Measurements from ENCODE around the gene SLC25A43. TPM values are rescaled to one million over a fixed set of nuclear protein-coding genes. Genes with fewer than 3 reads are reported as not detected.
"Not testable (repeated sequence)": the region's sequence is repeated elsewhere in the genome, so short reads cannot be mapped to it uniquely, and the experiment has no call there.

Gene SLC25A43
- polyA plus RNA-seq (2013, experiment 1 of 2): 2.4 TPM
- polyA plus RNA-seq (2013, experiment 2 of 2): 3.4 TPM

DNA sequence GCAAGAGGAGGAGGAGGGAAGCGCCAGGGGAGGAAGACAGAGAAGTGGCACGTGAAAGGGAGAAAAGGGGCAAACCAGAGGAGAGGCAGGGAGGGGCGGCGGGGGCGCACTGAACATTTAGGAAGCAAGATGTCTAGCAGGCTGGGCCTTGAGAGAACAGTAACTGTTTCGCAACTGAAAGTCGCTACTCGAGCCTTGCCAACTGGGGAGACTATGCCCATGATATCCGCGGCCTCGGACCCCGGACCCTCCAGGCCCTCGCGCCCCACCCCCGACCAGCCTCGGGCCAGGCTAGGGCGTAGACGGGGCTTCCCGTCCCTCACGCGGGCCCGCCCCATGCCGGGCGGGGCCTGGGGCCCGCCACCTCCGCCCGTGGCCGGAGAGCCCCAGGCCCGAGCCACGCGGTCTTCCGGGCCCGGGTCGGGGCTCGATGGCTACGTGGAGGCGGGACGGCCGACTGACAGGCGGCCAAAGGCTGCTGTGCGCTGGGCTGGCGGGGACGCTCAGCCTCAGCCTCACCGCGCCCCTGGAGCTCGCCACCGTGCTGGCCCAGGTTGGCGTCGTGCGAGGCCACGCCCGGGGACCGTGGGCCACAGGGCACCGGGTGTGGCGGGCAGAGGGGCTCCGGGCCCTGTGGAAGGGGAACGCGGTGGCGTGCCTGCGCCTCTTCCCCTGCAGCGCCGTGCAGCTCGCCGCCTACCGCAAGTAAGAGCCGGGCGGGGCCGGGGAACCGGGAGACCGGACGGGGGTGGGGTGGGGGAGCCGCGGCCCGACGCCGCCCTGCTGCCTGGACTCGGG is at the start of gene SLC25A43:
Gene SLC25A43 (plus strand): TSS at position 363 of the 798 bp plus-strand sequence. CDS start 68 bp downstream, at position 431.
- H3K27ac ChIP-seq (ENCODE audit: low read depth, low read length): no peak within 1 kb of the TSS
- WGBS: 1% methylated on average over 77 of the region's 77 CpGs

DNA sequence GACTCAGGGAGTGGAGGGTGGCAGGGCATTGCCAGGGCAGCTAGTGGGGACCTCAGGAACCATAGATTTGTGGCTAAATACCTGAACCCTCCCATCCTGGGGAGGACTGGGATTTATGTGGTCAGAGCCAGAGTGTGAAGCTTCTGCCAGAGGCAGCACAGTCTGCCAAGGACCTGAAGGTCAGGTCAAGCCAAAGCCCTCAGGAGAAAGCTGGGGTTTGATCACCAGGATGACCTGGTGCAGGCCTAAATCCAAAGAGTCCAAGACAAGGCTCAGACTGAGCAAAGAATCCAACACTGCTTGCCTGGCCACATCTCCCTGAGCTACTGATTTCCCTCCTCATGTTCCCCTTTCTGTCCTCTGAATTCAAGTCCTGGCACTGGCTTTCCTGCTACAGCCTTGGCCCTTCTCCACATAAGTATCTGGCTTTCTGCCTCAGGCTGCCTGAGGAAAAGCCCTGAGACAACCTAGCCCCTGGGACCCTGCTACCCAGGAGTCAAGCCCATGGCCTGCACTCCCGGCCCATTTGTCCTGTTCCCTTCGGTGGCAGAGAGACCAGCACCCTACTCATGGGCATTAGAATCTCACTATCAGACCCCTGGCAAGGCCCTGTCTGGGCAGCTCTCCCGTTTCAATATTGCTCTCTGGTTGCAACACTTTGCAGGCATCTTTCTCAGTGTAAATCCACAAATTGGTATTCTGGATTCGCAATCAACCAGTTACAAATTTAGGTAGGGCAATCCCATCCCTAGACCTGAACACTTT is 39.3 kb upstream of the SLC25A43 start:
- H3K4me1 ChIP-seq (ENCODE audit: insufficient read depth, low read length): no peaks in the 10 kb centered on the region
- no peaks in the 10 kb centered on the region for H3K27me3 ChIP-seq (ENCODE audit: insufficient read depth, low read length)
- H3K36me3 ChIP-seq (ENCODE audit: insufficient read depth, low read length): no peaks in the 10 kb centered on the region
- H3K9me3 ChIP-seq (ENCODE audit: insufficient read depth, low read depth, low read length): no peaks in the 10 kb centered on the region
- no peak overlapping the region for H3K4me3 ChIP-seq (ENCODE audit: low read length)
- H3K27ac ChIP-seq (ENCODE audit: low read depth, low read length): no peak overlapping the region
- H3K9ac ChIP-seq (ENCODE audit: low read depth, low read length): no peak overlapping the region
- 92% methylated on average over 4 of the region's 4 CpGs for WGBS

More for the DNA sequence above, at the start of gene SLC25A43:
- Histone ChIP-seq H3K4me1 (ENCODE audit: insufficient read depth, low read length) (no peaks in the 10 kb centered on the region), H3K36me3 (ENCODE audit: insufficient read depth, low read length) (no peaks in the 10 kb centered on the region), H3K4me3 (ENCODE audit: low read length) (peak within 1 kb of the TSS; percentile 58), H3K27me3 (ENCODE audit: insufficient read depth, low read length) (peaks cover 19% of the 10 kb centered on the region), H3K9me3 (ENCODE audit: insufficient read depth, low read depth, low read length) (no peaks in the 10 kb centered on the region), H3K9ac (ENCODE audit: low read depth, low read length) (peak within 1 kb of the TSS; percentile 73)

DNA sequence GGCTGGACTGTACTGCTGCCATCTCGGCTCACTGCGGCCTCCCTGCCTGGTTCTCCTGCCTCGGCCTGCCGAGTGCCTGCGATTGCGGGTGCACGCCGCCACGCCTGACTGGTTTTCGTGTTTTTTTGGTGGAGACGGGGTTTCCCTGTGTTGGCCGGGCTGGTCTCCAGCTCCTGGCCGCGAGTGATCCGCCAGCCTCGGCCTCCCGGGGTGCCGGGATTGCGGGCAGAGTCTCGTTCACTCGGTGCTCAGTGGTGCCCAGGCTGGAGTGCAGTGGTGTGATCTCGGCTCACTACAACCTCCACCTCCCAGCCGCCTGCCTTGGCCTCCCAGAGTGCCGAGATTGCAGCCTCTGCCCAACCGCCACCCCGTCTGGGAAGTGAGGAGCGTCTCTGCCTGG is 37.7 kb upstream of the SLC25A43 start:
- not testable (repeated sequence) for H3K4me3 ChIP-seq (ENCODE audit: low read length); H3K4me1 ChIP-seq (ENCODE audit: insufficient read depth, low read length); H3K27me3 ChIP-seq (ENCODE audit: insufficient read depth, low read length); H3K9me3 ChIP-seq (ENCODE audit: insufficient read depth, low read depth, low read length); H3K27ac ChIP-seq (ENCODE audit: low read depth, low read length); H3K9ac ChIP-seq (ENCODE audit: low read depth, low read length); H3K36me3 ChIP-seq (ENCODE audit: insufficient read depth, low read length)
- WGBS: 98% methylated on average over 16 of the region's 27 CpGs

GRCh38 chrX:119362074-119362473 is 37.1 kb upstream of the SLC25A43 start:
- not testable (repeated sequence) for H3K36me3 ChIP-seq (ENCODE audit: insufficient read depth, low read length); H3K4me1 ChIP-seq (ENCODE audit: insufficient read depth, low read length); H3K9ac ChIP-seq (ENCODE audit: low read depth, low read length); H3K9me3 ChIP-seq (ENCODE audit: insufficient read depth, low read depth, low read length); H3K4me3 ChIP-seq (ENCODE audit: low read length); H3K27me3 ChIP-seq (ENCODE audit: insufficient read depth, low read length); H3K27ac ChIP-seq (ENCODE audit: low read depth, low read length)
- WGBS: 96% methylated on average over 24 of the region's 24 CpGs

DNA sequence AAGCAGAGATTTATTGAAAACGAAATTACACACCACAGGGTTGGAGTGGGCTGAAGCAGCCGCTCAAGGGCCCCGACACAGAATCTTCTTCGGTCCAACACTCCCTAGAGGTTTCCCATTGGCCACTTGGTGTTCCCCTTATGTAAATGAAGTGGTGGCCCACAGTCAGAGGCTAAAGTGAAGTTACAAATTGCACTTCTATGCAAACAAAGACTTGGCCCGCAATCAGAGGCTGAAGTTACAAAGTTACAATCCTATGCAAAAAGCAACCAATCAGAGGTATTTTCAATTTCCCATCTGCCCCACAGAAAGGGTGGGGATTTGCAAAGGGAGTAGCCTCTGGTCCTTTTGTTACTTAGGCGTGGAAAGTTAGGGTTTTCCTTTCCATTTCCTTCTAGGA is 35.7 kb upstream of the SLC25A43 start:
- Histone ChIP-seq H3K36me3 (ENCODE audit: insufficient read depth, low read length) (no peaks in the 10 kb centered on the region), H3K9ac (ENCODE audit: low read depth, low read length) (no peak overlapping the region), H3K27me3 (ENCODE audit: insufficient read depth, low read length) (no peaks in the 10 kb centered on the region), H3K9me3 (ENCODE audit: insufficient read depth, low read depth, low read length) (no peaks in the 10 kb centered on the region), H3K4me1 (ENCODE audit: insufficient read depth, low read length) (no peaks in the 10 kb centered on the region), H3K27ac (ENCODE audit: low read depth, low read length) (no peak overlapping the region), H3K4me3 (ENCODE audit: low read length) (no peak overlapping the region)
- WGBS: 95% methylated on average over 5 of the region's 6 CpGs

DNA sequence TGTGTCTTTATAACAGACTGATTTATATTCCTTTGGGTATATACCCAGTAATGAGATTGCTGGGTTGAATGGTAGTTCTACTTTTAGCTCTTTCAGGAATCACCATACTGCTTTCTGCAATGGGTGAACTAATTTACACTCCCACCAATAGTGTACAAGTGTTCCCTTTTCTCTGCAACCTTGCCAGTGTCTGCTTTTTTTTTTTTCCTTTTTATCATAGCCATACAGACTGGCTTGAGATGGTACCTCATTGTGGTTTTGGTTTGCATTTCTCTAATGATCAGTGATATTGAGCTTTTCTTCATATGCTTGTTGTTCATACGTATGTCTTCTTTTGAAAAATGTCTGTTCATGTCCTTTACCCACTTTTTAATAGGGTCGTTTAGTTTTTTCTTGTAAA is 27.3 kb upstream of the SLC25A43 start:
- H3K4me3 ChIP-seq (ENCODE audit: low read length); H3K27ac ChIP-seq (ENCODE audit: low read depth, low read length); H3K27me3 ChIP-seq (ENCODE audit: insufficient read depth, low read length); H3K36me3 ChIP-seq (ENCODE audit: insufficient read depth, low read length); H3K9me3 ChIP-seq (ENCODE audit: insufficient read depth, low read depth, low read length); H3K9ac ChIP-seq (ENCODE audit: low read depth, low read length); H3K4me1 ChIP-seq (ENCODE audit: insufficient read depth, low read length): not testable (repeated sequence)
- no CpG with 5 or more reads among the region's 2 CpGs for WGBS

- Histone ChIP-seq H3K27me3 (ENCODE audit: insufficient read depth, low read length) (no peaks in the 10 kb centered on the region), H3K4me1 (ENCODE audit: insufficient read depth, low read length) (no peaks in the 10 kb centered on the region), H3K27ac (ENCODE audit: low read depth, low read length) (no peak overlapping the region), H3K9me3 (ENCODE audit: insufficient read depth, low read depth, low read length) (no peaks in the 10 kb centered on the region), H3K9ac (ENCODE audit: low read depth, low read length) (no peak overlapping the region), H3K36me3 (ENCODE audit: insufficient read depth, low read length) (no peaks in the 10 kb centered on the region), H3K4me3 (ENCODE audit: low read length) (no peak overlapping the region)
- 64% methylated on average over 2 of the region's 2 CpGs for WGBS
Observed at GRCh38 chrX:119374736-119375135, 24.4 kb upstream of the SLC25A43 start.

- Histone ChIP-seq H3K4me1 (ENCODE audit: insufficient read depth, low read length) (no peaks in the 10 kb centered on the region), H3K27ac (ENCODE audit: low read depth, low read length) (no peak overlapping the region), H3K4me3 (ENCODE audit: low read length) (no peak overlapping the region), H3K9ac (ENCODE audit: low read depth, low read length) (no peak overlapping the region), H3K36me3 (ENCODE audit: insufficient read depth, low read length) (no peaks in the 10 kb centered on the region), H3K9me3 (ENCODE audit: insufficient read depth, low read depth, low read length) (no peaks in the 10 kb centered on the region), H3K27me3 (ENCODE audit: insufficient read depth, low read length) (no peaks in the 10 kb centered on the region)
- 92% methylated on average over 3 of the region's 3 CpGs for WGBS
Observed at GRCh38 chrX:119375561-119375960, 23.6 kb upstream of the SLC25A43 start.

- Histone ChIP-seq H3K27me3 (ENCODE audit: insufficient read depth, low read length) (no peaks in the 10 kb centered on the region), H3K27ac (ENCODE audit: low read depth, low read length) (no peak overlapping the region), H3K36me3 (ENCODE audit: insufficient read depth, low read length) (no peaks in the 10 kb centered on the region), H3K4me1 (ENCODE audit: insufficient read depth, low read length) (no peaks in the 10 kb centered on the region), H3K9ac (ENCODE audit: low read depth, low read length) (no peak overlapping the region), H3K4me3 (ENCODE audit: low read length) (no peak overlapping the region), H3K9me3 (ENCODE audit: insufficient read depth, low read depth, low read length) (no peaks in the 10 kb centered on the region)
- 95% methylated on average over 5 of the region's 5 CpGs for WGBS
Observed at GRCh38 chrX:119376312-119376711, 22.8 kb upstream of the SLC25A43 start.

- Histone ChIP-seq H3K27ac (ENCODE audit: low read depth, low read length) (no peak overlapping the region), H3K36me3 (ENCODE audit: insufficient read depth, low read length) (no peaks in the 10 kb centered on the region), H3K9ac (ENCODE audit: low read depth, low read length) (no peak overlapping the region), H3K9me3 (ENCODE audit: insufficient read depth, low read depth, low read length) (no peaks in the 10 kb centered on the region), H3K4me3 (ENCODE audit: low read length) (no peak overlapping the region), H3K27me3 (ENCODE audit: insufficient read depth, low read length) (no peaks in the 10 kb centered on the region), H3K4me1 (ENCODE audit: insufficient read depth, low read length) (no peaks in the 10 kb centered on the region)
- 20% methylated on average over 1 of the region's 1 CpG for WGBS
Observed at GRCh38 chrX:119381349-119381944, 17.7 kb upstream of the SLC25A43 start.

DNA sequence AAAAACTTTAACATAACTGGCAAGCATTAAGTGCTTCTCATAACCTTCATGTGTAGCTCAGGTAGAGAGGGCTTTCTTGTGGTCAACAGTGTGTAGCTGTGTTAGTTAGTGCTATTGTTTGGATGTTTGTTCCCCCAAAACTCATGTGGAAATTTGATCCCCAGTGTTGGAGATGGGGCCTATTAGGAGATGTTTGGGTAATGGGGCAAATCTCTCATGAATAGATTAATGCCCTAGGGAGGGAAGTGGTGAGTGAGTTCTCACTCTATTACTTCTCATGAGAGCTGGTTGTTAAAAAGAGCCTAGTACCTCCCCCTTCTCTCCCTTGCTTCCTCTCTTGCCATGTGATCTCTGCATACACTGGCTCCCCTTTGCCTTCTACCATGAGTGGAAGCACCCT is 16.5 kb upstream of the SLC25A43 start:
- Histone ChIP-seq H3K9ac (ENCODE audit: low read depth, low read length) (no peak overlapping the region), H3K27ac (ENCODE audit: low read depth, low read length) (no peak overlapping the region), H3K9me3 (ENCODE audit: insufficient read depth, low read depth, low read length) (no peaks in the 10 kb centered on the region), H3K4me1 (ENCODE audit: insufficient read depth, low read length) (no peaks in the 10 kb centered on the region), H3K36me3 (ENCODE audit: insufficient read depth, low read length) (no peaks in the 10 kb centered on the region), H3K27me3 (ENCODE audit: insufficient read depth, low read length) (no peaks in the 10 kb centered on the region), H3K4me3 (ENCODE audit: low read length) (no peak overlapping the region)

Data from HUES64 (cell line).